HEK293 (cell line): ENCODE data around the gene MRO.

Source experiments
- CTCF ChIA-PET: fragments of 350-600 bp; formaldehyde crosslinking; extraction: SDS; loops from one replicate; lab custom pipeline; 2021; ENCODE audit warnings: antibody characterized with exemption; lab: Yijun Ruan, JAX
- POLR2A ChIA-PET: fragments of 300-600 bp; formaldehyde crosslinking; extraction: SDS; loops from one replicate; lab custom pipeline; 2020; ENCODE audit warnings: antibody characterized with exemption, inconsistent platforms; lab: Yijun Ruan, JAX
- H3K27ac ChIP-seq: fragments of 200-500 bp; sonication (Bioruptor generic); 2 replicates; pipeline ENCODE4 v1.5.1; 2014; ENCODE audit warnings: low read depth, low read length, control low read depth, inconsistent platforms; ENCODE audit errors: extremely low read depth
- H3K36me3 ChIP-seq, 2 experiments: fragments of 200-500 bp in 1 of 2; sonication (Bioruptor generic) in 1 of 2; 1 replicate in 1 of 2; 2 replicates in 1 of 2; pipeline ENCODE4 v1.5.1; 2014 to 2017; ENCODE audit warnings: inconsistent platforms in 2 of 2, low read length in 2 of 2; ENCODE audit not compliant: control insufficient read depth in 2 of 2, insufficient read depth in 1 of 2
- H3K4me1 ChIP-seq: fragments of 200-500 bp; sonication (Bioruptor generic); 2 replicates; pipeline ENCODE4 v1.5.1; 2014; ENCODE audit warnings: mild to moderate bottlenecking, low read length, inconsistent platforms; ENCODE audit not compliant: control insufficient read depth, insufficient read depth
- H3K4me3 ChIP-seq: 2 replicates; pipeline ENCODE4 v1.5.1; 2011; ENCODE audit warnings: low read depth, mild to moderate bottlenecking, control low read depth, low read length, moderate library complexity
- H3K9me3 ChIP-seq: fragments of 200-500 bp; sonication (Bioruptor generic); 2 replicates; pipeline ENCODE4 v1.5.1; 2014; ENCODE audit warnings: low read depth, low read length, inconsistent platforms; ENCODE audit not compliant: control insufficient read depth, insufficient read depth
- EGR2 ChIP-seq: fragments of 450-650 bp; formaldehyde crosslinking; IDR thresholded peaks from 2 replicates; pipeline ENCODE4 v1.5.1; 2016; ENCODE audit warnings: low read depth, missing biosample characterization, missing genetic modification characterization
- OVOL3 ChIP-seq: fragments of 450-650 bp; formaldehyde crosslinking; IDR thresholded peaks from 2 replicates; pipeline ENCODE4 v1.5.1; 2016; ENCODE audit warnings: missing biosample characterization, missing genetic modification characterization
- PRDM1 ChIP-seq: fragments of 450-650 bp; formaldehyde crosslinking; IDR thresholded peaks from 2 replicates; pipeline ENCODE4; 2016; ENCODE audit warnings: missing biosample characterization, missing genetic modification characterization
- SCRT2 ChIP-seq: fragments of 450-650 bp; formaldehyde crosslinking; IDR thresholded peaks from 2 replicates; pipeline ENCODE4 v1.5.1; 2016; ENCODE audit warnings: missing biosample characterization, missing genetic modification characterization
- ZBTB21 ChIP-seq: fragments of 450-650 bp; formaldehyde crosslinking; IDR thresholded peaks from 2 replicates; pipeline ENCODE4 v1.5.1; 2017; ENCODE audit warnings: missing biosample characterization, missing genetic modification characterization
- ZFP37 ChIP-seq: fragments of 450-650 bp; formaldehyde crosslinking; IDR thresholded peaks from 2 replicates; pipeline ENCODE4 v1.5.1; 2016; ENCODE audit warnings: missing biosample characterization, missing genetic modification characterization
- ZNF146 ChIP-seq: fragments of 450-650 bp; formaldehyde crosslinking; IDR thresholded peaks from 2 replicates; pipeline ENCODE4 v1.5.1; 2016; ENCODE audit warnings: missing biosample characterization, missing genetic modification characterization
- ZNF155 ChIP-seq: fragments of 450-650 bp; formaldehyde crosslinking; IDR thresholded peaks from 2 replicates; pipeline ENCODE4 v1.5.1; 2016; ENCODE audit warnings: missing biosample characterization, missing genetic modification characterization
- ZNF175 ChIP-seq: fragments of 450-650 bp; formaldehyde crosslinking; IDR thresholded peaks from 2 replicates; pipeline ENCODE4 v1.5.1; 2016; ENCODE audit warnings: missing biosample characterization, missing genetic modification characterization
- ZNF202 ChIP-seq: fragments of 450-650 bp; formaldehyde crosslinking; IDR thresholded peaks from 2 replicates; pipeline ENCODE4 v1.5.1; 2016; ENCODE audit warnings: missing biosample characterization, missing genetic modification characterization, borderline replicate concordance
- ZNF223 ChIP-seq: fragments of 450-650 bp; formaldehyde crosslinking; IDR thresholded peaks from 2 replicates; pipeline ENCODE4 v1.5.1; 2016; ENCODE audit warnings: missing biosample characterization, missing genetic modification characterization
- ZNF302 ChIP-seq: fragments of 450-650 bp; formaldehyde crosslinking; IDR thresholded peaks from 2 replicates; pipeline ENCODE4 v1.5.1; 2016; ENCODE audit warnings: missing biosample characterization, missing genetic modification characterization, low read depth
- ZNF324 ChIP-seq: fragments of 450-650 bp; formaldehyde crosslinking; IDR thresholded peaks from 2 replicates; pipeline ENCODE4 v1.5.1; 2016; ENCODE audit warnings: missing biosample characterization, missing genetic modification characterization
- ZNF335 ChIP-seq: fragments of 450-650 bp; formaldehyde crosslinking; conservative IDR thresholded peaks from 2 replicates; pipeline ENCODE4 v1.5.1; 2016; ENCODE audit warnings: missing biosample characterization, missing genetic modification characterization
- ZNF48 ChIP-seq: fragments of 450-650 bp; formaldehyde crosslinking; IDR thresholded peaks from 2 replicates; pipeline ENCODE4 v1.5.1; 2016; ENCODE audit warnings: missing biosample characterization, missing genetic modification characterization
- ZNF555 ChIP-seq: fragments of 450-650 bp; formaldehyde crosslinking; conservative IDR thresholded peaks from 2 replicates; pipeline ENCODE4 v1.5.1; 2017; ENCODE audit warnings: missing biosample characterization, mild to moderate bottlenecking, missing genetic modification characterization, inconsistent platforms
- ZNF585B ChIP-seq: fragments of 450-650 bp; formaldehyde crosslinking; IDR thresholded peaks from 2 replicates; pipeline ENCODE4 v1.5.1; 2016; ENCODE audit warnings: missing biosample characterization, missing genetic modification characterization
- ZNF76 ChIP-seq: fragments of 450-650 bp; formaldehyde crosslinking; IDR thresholded peaks from 2 replicates; pipeline ENCODE4; 2016; ENCODE audit warnings: low read depth, missing biosample characterization, missing genetic modification characterization, borderline replicate concordance
- ZNF768 ChIP-seq: fragments of 450-650 bp; formaldehyde crosslinking; IDR thresholded peaks from 2 replicates; pipeline ENCODE4 v1.5.1; 2018; ENCODE audit warnings: missing biosample characterization, mild to moderate bottlenecking, missing genetic modification characterization
- ZSCAN23 ChIP-seq: fragments of 450-650 bp; formaldehyde crosslinking; IDR thresholded peaks from 2 replicates; pipeline ENCODE4 v1.5.1; 2016; ENCODE audit warnings: missing biosample characterization, missing genetic modification characterization
- ZXDB ChIP-seq: fragments of 450-650 bp; formaldehyde crosslinking; IDR thresholded peaks from 2 replicates; pipeline ENCODE4 v1.5.1; 2016; ENCODE audit warnings: missing biosample characterization, missing genetic modification characterization
- TF ChIP-seq, protein P1 (sequence below): fragments of 450-650 bp; formaldehyde crosslinking; IDR thresholded peaks from 2 replicates; pipeline ENCODE4 v1.5.1; 2016; ENCODE audit warnings: missing biosample characterization, missing genetic modification characterization
- TF ChIP-seq, protein P2 (sequence below): fragments of 450-650 bp; formaldehyde crosslinking; IDR thresholded peaks from 2 replicates; pipeline ENCODE4 v1.5.1; 2017; ENCODE audit warnings: missing biosample characterization, missing genetic modification characterization
- TF ChIP-seq, protein P3 (sequence below): IDR thresholded peaks from 2 replicates; pipeline ENCODE4 v1.6.1; 2011; ENCODE audit warnings: mild to moderate bottlenecking, low read depth, low read length, borderline replicate concordance
- TF ChIP-seq, protein P4 (sequence below): fragments of 450-650 bp; formaldehyde crosslinking; IDR thresholded peaks from 2 replicates; pipeline ENCODE4 v1.5.1; 2016; ENCODE audit warnings: missing biosample characterization, missing genetic modification characterization
- TF ChIP-seq, protein P5 (sequence below): fragments of 450-650 bp; formaldehyde crosslinking; IDR thresholded peaks from 2 replicates; pipeline ENCODE4 v1.5.1; 2017; ENCODE audit warnings: missing biosample characterization, missing genetic modification characterization
- TF ChIP-seq, protein P6 (sequence below): fragments of 450-650 bp; formaldehyde crosslinking; IDR thresholded peaks from 2 replicates; pipeline ENCODE4 v1.5.1; 2016; ENCODE audit warnings: missing biosample characterization, missing genetic modification characterization, borderline replicate concordance

MRO gene

DNA sequence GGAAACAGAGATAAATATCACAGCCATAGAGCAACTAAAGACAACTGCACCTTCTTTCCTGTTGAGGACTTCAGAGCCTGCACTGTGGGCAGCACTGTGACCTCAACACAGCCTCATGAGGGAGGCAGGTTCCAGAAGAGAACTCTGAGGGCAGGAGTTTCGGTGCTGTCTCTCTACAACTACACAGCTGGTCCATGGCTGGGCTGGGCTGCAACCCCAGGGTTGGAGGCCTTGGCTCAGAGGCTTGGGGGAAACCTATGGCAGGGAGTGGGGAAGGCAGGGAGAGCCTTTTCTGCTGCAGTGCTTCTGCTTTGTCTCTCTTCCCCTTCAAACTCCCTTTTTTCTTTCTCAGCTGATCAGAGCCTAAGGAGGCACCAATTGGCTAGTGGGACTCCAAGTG, 66.5 kb downstream of the MRO start:
- no peak overlapping the region for H3K4me3 ChIP-seq
- TF ChIP-seq ZFP37 (tag by site-specific recombination) = no peak
- TF ChIP-seq, protein P1, sequence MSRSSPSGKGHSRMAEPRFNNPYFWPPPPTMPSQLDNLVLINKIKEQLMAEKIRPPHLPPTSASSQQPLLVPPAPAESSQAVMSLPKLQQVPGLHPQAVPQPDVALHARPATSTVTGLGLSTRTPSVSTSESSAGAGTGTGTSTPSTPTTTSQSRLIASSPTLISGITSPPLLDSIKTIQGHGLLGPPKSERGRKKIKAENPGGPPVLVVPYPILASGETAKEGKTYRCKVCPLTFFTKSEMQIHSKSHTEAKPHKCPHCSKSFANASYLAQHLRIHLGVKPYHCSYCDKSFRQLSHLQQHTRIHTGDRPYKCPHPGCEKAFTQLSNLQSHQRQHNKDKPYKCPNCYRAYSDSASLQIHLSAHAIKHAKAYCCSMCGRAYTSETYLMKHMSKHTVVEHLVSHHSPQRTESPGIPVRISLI (tag by site-specific recombination) = no peak
- TF ChIP-seq, protein P2, sequence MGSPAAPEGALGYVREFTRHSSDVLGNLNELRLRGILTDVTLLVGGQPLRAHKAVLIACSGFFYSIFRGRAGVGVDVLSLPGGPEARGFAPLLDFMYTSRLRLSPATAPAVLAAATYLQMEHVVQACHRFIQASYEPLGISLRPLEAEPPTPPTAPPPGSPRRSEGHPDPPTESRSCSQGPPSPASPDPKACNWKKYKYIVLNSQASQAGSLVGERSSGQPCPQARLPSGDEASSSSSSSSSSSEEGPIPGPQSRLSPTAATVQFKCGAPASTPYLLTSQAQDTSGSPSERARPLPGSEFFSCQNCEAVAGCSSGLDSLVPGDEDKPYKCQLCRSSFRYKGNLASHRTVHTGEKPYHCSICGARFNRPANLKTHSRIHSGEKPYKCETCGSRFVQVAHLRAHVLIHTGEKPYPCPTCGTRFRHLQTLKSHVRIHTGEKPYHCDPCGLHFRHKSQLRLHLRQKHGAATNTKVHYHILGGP (tag by site-specific recombination) = no peak
- TF ChIP-seq ZNF223 (tag by site-specific recombination) = no peak
- no peak for TF ChIP-seq SCRT2
- TF ChIP-seq, protein P3, sequence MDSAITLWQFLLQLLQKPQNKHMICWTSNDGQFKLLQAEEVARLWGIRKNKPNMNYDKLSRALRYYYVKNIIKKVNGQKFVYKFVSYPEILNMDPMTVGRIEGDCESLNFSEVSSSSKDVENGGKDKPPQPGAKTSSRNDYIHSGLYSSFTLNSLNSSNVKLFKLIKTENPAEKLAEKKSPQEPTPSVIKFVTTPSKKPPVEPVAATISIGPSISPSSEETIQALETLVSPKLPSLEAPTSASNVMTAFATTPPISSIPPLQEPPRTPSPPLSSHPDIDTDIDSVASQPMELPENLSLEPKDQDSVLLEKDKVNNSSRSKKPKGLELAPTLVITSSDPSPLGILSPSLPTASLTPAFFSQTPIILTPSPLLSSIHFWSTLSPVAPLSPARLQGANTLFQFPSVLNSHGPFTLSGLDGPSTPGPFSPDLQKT = no peak
- no peak for TF ChIP-seq ZXDB (tag by site-specific recombination)
- TF ChIP-seq ZBTB21 (tag by site-specific recombination) = no peak
- TF ChIP-seq ZNF146 (tag by site-specific recombination) = no peak
- TF ChIP-seq PRDM1 = no peak
- no peak for TF ChIP-seq ZNF768 (tag by site-specific recombination)
- TF ChIP-seq, protein P4, sequence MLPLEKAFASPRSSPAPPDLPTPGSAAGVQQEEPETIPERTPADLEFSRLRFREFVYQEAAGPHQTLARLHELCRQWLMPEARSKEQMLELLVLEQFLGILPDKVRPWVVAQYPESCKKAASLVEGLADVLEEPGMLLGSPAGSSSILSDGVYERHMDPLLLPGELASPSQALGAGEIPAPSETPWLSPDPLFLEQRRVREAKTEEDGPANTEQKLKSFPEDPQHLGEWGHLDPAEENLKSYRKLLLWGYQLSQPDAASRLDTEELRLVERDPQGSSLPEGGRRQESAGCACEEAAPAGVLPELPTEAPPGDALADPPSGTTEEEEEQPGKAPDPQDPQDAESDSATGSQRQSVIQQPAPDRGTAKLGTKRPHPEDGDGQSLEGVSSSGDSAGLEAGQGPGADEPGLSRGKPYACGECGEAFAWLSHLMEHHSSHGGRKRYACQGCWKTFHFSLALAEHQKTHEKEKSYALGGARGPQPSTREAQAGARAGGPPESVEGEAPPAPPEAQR (tag by site-specific recombination) = no peak
- TF ChIP-seq ZNF155 (tag by site-specific recombination) = no peak
- TF ChIP-seq ZSCAN23 (tag by site-specific recombination) = no peak
- TF ChIP-seq ZNF202 = no peak
- TF ChIP-seq ZNF585B = no peak
- no peak for TF ChIP-seq OVOL3
- TF ChIP-seq ZNF302 (tag by site-specific recombination) = no peak
- TF ChIP-seq, all 188 proteins: peak for 0
- H3K36me3 ChIP-seq = no peaks in the 10 kb centered on the region
- CTCF ChIA-PET = no interaction called here
- POLR2A ChIA-PET = no interaction called here
- H3K4me1 ChIP-seq = peaks cover 2% of the 10 kb centered on the region; the same call in 1 of the 2 replicates
- no peak overlapping the region for H3K27ac ChIP-seq
- H3K9me3 ChIP-seq = no peaks in the 10 kb centered on the region

DNA sequence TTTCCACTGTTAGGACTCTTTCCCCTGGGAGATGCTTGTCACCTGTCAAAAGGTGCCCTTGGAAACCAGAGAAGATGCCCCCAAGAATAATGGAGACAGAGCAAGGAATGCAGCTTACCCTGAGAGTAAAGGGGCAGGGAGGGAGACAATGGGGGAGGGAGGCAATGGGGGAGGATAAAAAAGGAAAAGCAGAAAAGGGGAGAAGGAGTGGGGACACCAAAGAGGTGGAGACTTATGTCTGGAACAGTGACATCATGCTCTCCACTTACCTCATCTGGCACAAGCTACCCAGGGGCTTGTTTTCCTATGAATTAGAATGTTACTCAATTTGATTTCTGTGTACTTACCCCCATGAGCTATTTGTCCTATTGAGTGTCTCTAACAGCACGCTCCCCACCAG, 67.9 kb downstream of the MRO start:
- Histone ChIP-seq H3K4me1 (peaks cover 2% of the 10 kb centered on the region; the same call in 1 of the 2 replicates), H3K36me3 (no peaks in the 10 kb centered on the region), H3K4me3 (no peak overlapping the region), H3K27ac (no peak overlapping the region), H3K9me3 (no peaks in the 10 kb centered on the region)
- ChIA-PET CTCF (no interaction called here), POLR2A (no interaction called here)
- TF ChIP-seq EGR2 (tag by site-specific recombination) = 0 out of 2 replicates have a peak, but pooled peaks have one; percentile 9
- TF ChIP-seq ZNF48 (tag by site-specific recombination) = no peak
- TF ChIP-seq, protein P1 (tag by site-specific recombination) = no peak
- TF ChIP-seq ZNF324 (tag by site-specific recombination) = 0 out of 2 replicates have a peak, but pooled peaks have one; percentile 22
- TF ChIP-seq, protein P5, sequence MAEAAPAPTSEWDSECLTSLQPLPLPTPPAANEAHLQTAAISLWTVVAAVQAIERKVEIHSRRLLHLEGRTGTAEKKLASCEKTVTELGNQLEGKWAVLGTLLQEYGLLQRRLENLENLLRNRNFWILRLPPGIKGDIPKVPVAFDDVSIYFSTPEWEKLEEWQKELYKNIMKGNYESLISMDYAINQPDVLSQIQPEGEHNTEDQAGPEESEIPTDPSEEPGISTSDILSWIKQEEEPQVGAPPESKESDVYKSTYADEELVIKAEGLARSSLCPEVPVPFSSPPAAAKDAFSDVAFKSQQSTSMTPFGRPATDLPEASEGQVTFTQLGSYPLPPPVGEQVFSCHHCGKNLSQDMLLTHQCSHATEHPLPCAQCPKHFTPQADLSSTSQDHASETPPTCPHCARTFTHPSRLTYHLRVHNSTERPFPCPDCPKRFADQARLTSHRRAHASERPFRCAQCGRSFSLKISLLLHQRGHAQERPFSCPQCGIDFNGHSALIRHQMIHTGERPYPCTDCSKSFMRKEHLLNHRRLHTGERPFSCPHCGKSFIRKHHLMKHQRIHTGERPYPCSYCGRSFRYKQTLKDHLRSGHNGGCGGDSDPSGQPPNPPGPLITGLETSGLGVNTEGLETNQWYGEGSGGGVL = peak; percentile 95
- TF ChIP-seq, protein P6, sequence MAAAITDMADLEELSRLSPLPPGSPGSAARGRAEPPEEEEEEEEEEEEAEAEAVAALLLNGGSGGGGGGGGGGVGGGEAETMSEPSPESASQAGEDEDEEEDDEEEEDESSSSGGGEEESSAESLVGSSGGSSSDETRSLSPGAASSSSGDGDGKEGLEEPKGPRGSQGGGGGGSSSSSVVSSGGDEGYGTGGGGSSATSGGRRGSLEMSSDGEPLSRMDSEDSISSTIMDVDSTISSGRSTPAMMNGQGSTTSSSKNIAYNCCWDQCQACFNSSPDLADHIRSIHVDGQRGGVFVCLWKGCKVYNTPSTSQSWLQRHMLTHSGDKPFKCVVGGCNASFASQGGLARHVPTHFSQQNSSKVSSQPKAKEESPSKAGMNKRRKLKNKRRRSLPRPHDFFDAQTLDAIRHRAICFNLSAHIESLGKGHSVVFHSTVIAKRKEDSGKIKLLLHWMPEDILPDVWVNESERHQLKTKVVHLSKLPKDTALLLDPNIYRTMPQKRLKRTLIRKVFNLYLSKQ (tag by site-specific recombination) = no peak
- TF ChIP-seq ZNF175 = no peak
- 0 out of 2 replicates have a peak, but pooled peaks have one; percentile 22 for TF ChIP-seq ZNF335
- TF ChIP-seq ZNF76 (tag by site-specific recombination) = no peak
- TF ChIP-seq ZNF555 (tag by site-specific recombination) = no peak
